ENCODE measurements around the gene KATNBL1. TPM values are rescaled to one million over a fixed set of nuclear protein-coding genes. Genes with fewer than 3 reads are reported as not detected.
A peak's percentile ranks its signal among the peaks of the same experiment; 100 is the strongest.

Gene KATNBL1
- total RNA-seq, 4 donors from 2014 or later: 29.9 to 61.9 (median 32.8) TPM

DNA sequence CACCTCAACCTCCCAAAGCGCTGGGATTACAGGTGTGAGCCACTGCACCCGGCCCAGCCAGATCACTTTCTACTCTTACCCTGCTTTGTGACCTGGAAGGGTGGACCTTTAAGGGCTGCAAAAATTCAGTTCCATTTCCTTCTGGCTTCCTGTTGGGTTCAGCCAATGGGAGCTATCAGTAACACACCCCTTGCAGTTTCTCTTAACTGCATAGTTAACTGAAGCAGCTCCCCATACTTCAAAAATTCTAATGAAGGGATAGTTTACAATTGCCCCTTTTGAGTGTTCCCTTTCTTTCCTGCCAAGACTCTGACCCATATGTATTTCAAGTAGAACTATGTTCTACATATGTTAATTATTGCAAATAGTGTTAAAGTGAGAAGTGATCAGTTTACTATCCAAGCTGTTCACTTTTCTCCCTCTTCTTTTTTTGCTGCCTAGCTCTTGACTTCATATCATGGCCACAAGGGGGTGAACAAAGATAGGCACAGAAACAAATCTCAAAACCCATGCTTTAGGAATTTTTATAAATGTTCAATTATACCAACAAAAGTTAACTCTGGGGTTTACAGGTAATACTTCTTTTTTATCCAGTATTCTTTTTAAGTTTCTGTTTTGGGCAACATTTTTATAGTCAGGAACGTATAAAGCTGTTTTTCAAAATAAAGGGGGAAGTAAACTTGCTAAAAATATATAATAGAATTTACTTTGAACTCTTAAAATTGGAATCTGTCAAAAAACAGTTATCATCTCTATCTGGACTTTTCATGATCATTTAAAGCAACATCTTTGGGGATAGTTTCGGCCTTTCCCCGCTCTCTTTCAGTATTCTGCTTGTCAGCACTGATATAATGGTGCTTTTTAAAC is 99.9 kb downstream of the KATNBL1 start:
- intact Hi-C loops (cut with DNase I): loop anchor here (10.0 kb wide), 1 partner anchor 225 kb away; the partner anchor contains the start of gene SLC12A6
- Histone ChIP-seq H3K4me1 (no peaks in the 10 kb centered on the region), H3K36me3 (no peaks in the 10 kb centered on the region), H3K27ac (replicated peaks in 1 of 4) (no peak overlapping the region), H3K4me3 (no peak overlapping the region), H3K27me3 (peaks cover 0 to 9% (median 0%) of the 10 kb centered on the region in 4 donors), H3K9me3 (no peaks in the 10 kb centered on the region)
- TF ChIP-seq, protein P1, sequence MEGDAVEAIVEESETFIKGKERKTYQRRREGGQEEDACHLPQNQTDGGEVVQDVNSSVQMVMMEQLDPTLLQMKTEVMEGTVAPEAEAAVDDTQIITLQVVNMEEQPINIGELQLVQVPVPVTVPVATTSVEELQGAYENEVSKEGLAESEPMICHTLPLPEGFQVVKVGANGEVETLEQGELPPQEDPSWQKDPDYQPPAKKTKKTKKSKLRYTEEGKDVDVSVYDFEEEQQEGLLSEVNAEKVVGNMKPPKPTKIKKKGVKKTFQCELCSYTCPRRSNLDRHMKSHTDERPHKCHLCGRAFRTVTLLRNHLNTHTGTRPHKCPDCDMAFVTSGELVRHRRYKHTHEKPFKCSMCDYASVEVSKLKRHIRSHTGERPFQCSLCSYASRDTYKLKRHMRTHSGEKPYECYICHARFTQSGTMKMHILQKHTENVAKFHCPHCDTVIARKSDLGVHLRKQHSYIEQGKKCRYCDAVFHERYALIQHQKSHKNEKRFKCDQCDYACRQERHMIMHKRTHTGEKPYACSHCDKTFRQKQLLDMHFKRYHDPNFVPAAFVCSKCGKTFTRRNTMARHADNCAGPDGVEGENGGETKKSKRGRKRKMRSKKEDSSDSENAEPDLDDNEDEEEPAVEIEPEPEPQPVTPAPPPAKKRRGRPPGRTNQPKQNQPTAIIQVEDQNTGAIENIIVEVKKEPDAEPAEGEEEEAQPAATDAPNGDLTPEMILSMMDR (IDR thresholded peaks at IDR 0.05): peak in 2 of 3 experiments; percentile 17 to 44
- no peak for TF ChIP-seq EP300 (IDR thresholded peaks at IDR 0.05)
- WGBS: 66% methylated on average over 5 of the region's 5 CpGs
- DNase-seq (ENCODE audit: extremely low spot score): no peak

DNA sequence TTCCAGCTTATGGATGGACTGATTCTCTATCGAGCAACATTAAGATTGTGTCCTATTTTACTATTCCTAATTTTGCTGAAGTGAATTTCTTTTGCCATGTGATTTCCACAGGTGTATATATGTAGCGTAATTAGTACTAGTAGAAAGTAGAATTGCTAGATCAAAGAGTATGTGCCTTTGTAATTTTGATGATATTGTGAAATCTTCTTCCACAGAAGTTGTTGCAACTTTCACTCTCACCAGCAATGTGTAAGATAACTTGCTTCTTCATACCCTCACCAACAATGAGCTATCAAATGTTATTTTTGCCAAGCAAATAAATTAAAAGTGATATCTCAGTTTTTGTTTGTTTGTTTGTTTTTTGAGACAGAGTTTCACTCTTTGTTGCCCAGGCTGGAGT is 102.6 kb downstream of the KATNBL1 start:
- Histone ChIP-seq H3K4me1 (peaks cover 5 to 8% (median 6%) of the 10 kb centered on the region in 4 donors), H3K27ac (replicated peaks in 1 of 4) (no peak overlapping the region), H3K27me3 (no peaks in the 10 kb centered on the region), H3K9me3 (no peaks in the 10 kb centered on the region), H3K4me3 (no peak overlapping the region), H3K36me3 (no peaks in the 10 kb centered on the region)
- TF ChIP-seq POLR2A (IDR thresholded peaks at IDR 0.05; ENCODE audit: low read depth) (no peak), EP300 (IDR thresholded peaks at IDR 0.05) (no peak), POLR2AphosphoS5 (IDR thresholded peaks at IDR 0.05) (no peak)
- TF ChIP-seq, protein P1 (IDR thresholded peaks at IDR 0.05): no peak
- DNase-seq (ENCODE audit: extremely low spot score): no peak
- intact Hi-C loops (cut with DNase I): loop anchor here (10.0 kb wide), 1 partner anchor 227 kb away; the partner anchor contains the start of gene SLC12A6
- whole genome bisulfite sequencing: 92% methylated on average over 2 of the region's 2 CpGs

DNA sequence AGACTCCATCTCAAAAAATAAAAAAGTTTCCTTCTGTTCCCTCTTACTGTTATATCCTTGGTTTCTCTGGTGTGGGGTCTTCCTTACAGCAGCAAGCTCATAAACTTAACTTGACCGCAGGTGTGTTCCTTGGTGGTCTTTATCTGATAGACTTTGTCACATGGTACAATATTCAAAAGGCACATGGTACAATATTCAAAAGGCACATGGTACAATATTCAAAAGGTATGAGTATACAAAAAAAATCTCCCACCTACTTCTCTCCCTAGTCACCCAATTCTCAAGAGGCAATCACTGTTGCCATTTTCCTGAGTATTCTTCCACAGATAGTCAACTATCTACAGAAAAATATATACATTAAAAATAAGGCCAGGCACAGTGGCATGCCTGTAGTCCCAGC is 103.5 kb downstream of the KATNBL1 start:
- intact Hi-C loops (cut with DNase I): loop anchor here (10.0 kb wide), 1 partner anchor 228 kb away; the partner anchor contains the start of gene SLC12A6
- Histone ChIP-seq H3K36me3 (no peaks in the 10 kb centered on the region), H3K27me3 (no peaks in the 10 kb centered on the region), H3K4me1 (peaks cover 5 to 9% (median 6%) of the 10 kb centered on the region in 4 donors), H3K27ac (replicated peaks in 1 of 4) (no peak overlapping the region), H3K9me3 (no peaks in the 10 kb centered on the region), H3K4me3 (no peak overlapping the region)
- no peak for DNase-seq (ENCODE audit: extremely low spot score)
- 95% methylated on average over 1 of the region's 1 CpG for WGBS
- TF ChIP-seq EP300 (IDR thresholded peaks at IDR 0.05) (no peak), POLR2AphosphoS5 (IDR thresholded peaks at IDR 0.05) (no peak), POLR2A (IDR thresholded peaks at IDR 0.05; ENCODE audit: low read depth) (no peak)
- TF ChIP-seq, protein P1 (IDR thresholded peaks at IDR 0.05): no peak

DNA sequence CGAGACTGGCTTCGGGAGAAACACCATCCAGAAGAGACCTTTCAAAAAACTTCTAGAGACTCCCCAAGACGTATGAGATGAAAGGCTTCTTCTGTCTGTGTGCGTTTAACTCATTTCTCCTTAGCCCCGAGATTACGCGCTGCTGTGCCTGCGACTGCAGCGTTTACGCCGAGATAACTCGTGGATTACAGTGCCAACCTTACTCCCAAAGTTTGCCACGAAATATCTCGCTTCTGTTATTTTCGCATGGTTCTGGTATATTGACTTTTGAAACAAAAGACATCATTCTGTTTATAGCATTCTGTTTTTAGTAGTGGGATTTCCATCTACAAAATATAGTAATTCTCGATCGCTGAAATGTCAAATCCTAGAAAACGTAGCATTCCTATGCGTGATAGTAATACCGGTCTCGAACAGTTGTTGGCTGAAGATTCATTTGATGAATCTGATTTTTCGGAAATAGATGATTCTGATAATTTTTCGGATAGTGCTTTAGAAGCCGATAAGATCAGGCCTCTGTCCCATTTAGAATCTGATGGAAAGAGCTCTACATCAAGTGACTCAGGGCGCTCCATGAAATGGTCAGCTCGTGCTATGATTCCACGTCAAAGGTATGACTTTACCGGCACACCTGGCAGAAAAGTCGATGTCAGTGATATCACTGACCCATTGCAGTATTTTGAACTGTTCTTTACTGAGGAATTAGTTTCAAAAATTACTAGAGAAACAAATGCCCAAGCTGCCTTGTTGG is 107.5 kb downstream of the KATNBL1 start:
- H3K27me3 ChIP-seq: no peaks in the 10 kb centered on the region
- peak overlapping the region; percentile 72 to 95 (median 85) for H3K4me3 ChIP-seq
- H3K4me1 ChIP-seq: peaks cover 21 to 38% (median 32%) of the 10 kb centered on the region in 4 donors
- no peaks in the 10 kb centered on the region for H3K9me3 ChIP-seq
- H3K27ac ChIP-seq (replicated peaks in 1 of 4): peak overlapping the region; percentile 83 to 88 (median 86)
- TF ChIP-seq, protein P1 (IDR thresholded peaks at IDR 0.05): no peak
- TF ChIP-seq POLR2AphosphoS5 (IDR thresholded peaks at IDR 0.05) (no peak), POLR2A (IDR thresholded peaks at IDR 0.05; ENCODE audit: low read depth) (no peak), EP300 (IDR thresholded peaks at IDR 0.05) (no peak)
- H3K36me3 ChIP-seq: no peaks in the 10 kb centered on the region
- intact Hi-C loops (cut with DNase I): loop anchor here (5.0 to 10.0 kb wide), 2 partner anchors 110 to 232 kb away; partner anchors contain the start of genes KATNBL1 and SLC12A6
- DNase-seq (ENCODE audit: extremely low spot score): no peak
- WGBS: 23% methylated on average over 29 of the region's 29 CpGs
